AG09309 (cell line): ENCODE data around the gene BAG5.
"Not testable (repeated sequence)": the region's sequence is repeated elsewhere in the genome, so short reads cannot be mapped to it uniquely, and the experiment has no call there.

ENCODE experiments used
- DNase-seq: peaks from one replicate; pipeline ENCODE4 v3.0.0-alpha.2; 2010; ENCODE audit warnings: low read depth
- H3K4me3 ChIP-seq: 2 replicates; pipeline ENCODE4 v1.5.1; 2011; ENCODE audit warnings: mild to moderate bottlenecking, low read depth, low read length, moderate library complexity; ENCODE audit not compliant: control insufficient read depth
- TF ChIP-seq, protein P1 (sequence below): IDR thresholded peaks from 2 replicates; pipeline ENCODE4 v1.5.1; 2011; ENCODE audit warnings: mild to moderate bottlenecking, low read depth, low read length, inconsistent platforms; ENCODE audit not compliant: insufficient read depth, control insufficient read depth; ENCODE audit errors: missing control alignments

BAG5 gene

DNA sequence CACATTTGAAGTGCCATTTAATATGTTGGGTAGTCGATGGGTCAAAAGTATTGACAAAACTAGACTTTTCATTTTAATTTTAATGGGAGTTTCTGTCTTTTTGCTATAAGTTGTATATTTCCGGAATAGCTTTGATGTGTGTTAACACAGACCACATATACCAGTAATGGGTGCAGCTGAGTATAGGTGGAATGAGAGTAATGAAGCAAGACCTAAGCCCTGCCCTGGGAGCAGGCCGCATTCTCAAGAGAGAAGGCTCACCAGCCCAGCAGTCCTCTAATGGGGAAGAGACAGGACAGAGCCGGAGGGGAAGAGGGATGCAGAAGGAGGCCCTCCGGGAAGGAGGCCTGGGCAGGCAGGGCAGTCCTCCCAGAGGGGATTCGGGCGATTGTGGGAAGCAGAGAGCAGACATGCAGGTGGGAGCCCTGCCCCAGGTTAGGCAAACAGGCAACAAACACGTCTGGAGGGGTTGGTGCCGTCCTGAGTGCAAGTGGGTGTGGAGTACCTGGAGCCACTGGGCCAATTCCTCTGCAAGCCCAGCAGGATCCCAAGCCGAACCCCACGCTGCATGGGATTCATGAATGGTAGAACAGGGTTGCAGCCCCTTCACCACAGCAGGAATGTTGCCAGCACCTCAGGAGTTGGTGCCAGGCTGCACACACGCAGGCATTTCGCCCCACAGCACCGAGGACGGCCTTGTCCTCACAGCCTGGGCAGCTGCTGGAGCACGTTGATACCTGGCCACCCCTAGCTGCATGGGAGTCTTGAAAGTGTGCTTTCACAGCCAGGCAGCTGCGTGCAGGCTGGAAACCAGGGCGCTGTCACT lies 47.6 kb downstream of the BAG5 start:
- no peak for DNase-seq
- no peak overlapping the region for H3K4me3 ChIP-seq
- TF ChIP-seq, protein P1, sequence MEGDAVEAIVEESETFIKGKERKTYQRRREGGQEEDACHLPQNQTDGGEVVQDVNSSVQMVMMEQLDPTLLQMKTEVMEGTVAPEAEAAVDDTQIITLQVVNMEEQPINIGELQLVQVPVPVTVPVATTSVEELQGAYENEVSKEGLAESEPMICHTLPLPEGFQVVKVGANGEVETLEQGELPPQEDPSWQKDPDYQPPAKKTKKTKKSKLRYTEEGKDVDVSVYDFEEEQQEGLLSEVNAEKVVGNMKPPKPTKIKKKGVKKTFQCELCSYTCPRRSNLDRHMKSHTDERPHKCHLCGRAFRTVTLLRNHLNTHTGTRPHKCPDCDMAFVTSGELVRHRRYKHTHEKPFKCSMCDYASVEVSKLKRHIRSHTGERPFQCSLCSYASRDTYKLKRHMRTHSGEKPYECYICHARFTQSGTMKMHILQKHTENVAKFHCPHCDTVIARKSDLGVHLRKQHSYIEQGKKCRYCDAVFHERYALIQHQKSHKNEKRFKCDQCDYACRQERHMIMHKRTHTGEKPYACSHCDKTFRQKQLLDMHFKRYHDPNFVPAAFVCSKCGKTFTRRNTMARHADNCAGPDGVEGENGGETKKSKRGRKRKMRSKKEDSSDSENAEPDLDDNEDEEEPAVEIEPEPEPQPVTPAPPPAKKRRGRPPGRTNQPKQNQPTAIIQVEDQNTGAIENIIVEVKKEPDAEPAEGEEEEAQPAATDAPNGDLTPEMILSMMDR = no peak

DNA sequence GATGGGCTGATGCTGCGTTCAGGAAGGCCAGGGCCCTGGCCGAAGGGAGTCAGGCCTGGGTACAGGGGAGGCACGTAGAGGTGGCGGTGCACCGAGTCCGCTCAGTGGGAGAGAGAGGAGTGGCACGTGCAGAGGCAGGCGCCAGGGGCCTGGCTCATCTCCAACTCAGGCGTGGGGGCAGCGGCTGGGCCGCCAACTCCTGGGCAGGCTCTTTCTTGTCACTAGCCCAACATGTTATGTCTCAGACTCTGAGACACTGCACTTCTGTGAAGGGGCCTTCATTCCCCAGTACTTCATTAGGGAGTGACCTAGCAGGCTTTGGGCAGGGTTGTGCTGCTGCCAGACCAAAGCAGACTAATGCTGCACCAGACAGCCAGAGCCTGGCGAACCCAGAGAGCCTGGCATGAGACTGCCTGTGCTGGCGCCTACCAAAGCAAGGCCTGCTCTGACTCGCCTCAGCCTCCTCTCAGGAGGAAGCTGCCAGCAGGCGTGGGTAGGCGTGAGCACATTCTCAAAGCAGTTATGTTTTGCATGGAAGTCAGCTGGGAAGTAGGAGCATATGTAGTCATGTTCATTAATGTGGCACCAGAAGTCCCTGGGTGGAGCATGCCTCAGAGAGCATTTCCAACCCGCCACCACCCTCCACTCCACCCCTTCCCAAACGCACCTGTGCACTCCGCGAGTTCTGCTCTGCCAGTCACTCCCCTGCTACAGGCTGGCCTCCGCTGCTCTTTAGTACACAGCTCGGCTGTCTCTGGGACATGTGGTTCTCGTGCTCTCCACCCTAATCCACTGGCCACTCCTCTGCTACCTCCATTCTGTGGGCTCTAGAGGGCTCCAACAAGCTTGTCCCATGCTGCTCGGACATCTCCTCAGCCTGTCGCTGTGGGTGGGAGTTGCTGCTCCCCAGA lies 49.5 kb downstream of the BAG5 start:
- peak; percentile 60 for DNase-seq
- H3K4me3 ChIP-seq = no peak overlapping the region
- TF ChIP-seq, protein P1 = no peak

DNA sequence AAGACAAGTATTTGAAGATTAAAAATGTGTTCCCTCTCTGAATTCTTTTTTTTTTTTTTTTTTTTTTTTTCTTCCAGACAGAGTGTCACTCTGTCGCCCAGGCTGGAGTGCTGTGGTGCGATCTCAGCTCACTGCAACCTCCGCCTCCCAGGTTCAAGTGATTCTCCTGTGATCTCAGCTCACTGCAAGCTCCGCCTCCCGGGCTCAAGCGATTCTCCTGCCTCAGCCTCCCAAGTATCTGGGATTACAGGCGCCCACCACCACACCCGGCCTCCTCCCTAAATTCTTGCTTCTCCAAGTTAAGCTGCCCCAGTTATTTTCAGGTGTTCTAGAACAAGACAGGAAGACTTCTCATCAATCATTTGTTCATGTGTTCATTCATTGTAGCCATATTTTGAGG lies 50.3 kb downstream of the BAG5 start:
- DNase-seq, H3K4me3 ChIP-seq: not testable (repeated sequence)

DNA sequence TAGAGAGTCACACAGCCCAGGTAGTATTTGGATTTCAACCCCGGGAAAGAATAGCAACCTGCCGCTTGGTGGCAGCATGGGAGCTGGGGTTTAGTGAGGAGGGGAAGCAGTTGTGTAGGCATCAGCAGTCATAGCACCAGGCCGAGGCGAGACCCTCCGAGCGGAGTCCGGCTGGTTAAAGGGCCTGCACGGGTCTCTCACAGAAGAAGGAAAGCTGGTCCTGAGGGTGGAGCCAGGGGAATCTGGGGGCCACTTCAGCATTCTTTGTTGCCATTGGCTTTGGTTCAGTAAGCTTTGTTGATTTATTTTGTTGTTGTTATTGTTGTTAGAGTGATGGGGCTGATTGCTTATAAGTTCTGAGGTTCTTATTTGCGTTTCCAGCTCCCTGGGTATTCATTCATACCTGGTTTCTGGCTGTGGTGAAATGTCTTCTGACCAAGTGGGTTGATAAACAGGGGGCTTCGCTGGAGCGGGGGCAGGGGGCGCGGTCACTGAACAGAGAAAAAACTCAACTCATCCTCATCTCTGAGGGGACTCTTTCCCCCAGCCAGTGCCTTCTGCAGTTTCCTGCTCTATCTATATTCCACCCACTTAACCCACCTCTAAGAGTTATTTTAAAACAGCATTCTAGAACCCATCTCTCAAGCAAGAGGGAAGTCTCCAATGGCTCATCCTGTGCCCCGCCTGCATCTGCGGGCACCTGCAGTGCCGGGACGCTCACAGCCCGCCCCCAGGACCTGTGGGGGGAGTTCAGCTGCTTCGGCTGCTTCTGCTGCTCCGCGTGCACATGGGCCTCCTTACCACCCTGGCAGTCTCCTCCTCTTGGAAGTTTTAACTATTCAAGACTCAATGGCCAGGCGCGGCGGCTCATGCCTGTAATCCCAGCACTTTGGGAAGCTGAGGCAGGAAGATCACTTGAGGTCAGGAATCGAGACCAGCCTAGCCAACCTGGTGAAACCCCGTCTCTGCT lies 51.4 kb downstream of the BAG5 start:
- DNase-seq = no peak
- TF ChIP-seq, protein P1 = no peak
- no peak overlapping the region for H3K4me3 ChIP-seq

DNA sequence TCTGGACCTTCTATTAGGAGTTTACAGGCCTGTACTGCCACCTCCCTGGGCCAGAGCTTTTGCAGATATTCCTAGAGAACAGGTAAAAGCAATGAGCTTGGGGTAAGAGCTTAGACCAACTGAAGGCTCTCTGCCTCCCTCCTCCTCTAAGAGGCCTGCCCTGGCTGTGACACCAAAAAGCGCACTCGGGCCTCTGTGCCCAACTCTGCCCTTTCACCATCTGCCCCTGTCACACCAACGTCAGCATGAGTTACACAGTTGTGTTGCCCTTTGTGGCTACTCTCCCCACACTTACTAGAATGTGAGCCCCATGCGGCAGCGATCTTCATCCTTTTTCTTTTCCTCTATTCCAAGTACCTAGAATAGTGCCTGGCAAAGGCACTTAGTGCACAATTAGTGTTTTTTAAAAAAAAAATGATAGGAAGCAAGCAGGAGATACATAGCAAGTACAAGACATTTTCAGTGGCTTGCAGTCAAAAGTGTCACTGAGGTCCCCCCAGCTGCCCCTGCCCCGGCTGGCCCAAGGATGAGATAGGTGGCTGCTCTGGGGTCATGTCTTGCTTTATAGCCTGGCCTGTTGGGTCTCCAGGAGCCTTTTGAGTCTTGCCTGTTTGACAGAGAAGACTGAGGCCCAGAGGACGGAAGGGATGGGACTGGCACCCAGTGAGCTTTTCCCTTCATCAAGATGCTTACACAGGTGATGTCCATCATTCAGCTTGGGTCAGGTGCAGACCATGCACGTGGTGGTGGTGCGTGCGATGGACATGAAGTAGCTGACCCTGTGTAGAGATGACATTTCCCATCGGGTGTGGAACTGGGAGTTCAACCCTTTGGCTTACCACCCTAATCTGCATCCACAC lies 52.4 kb downstream of the BAG5 start:
- DNase-seq = no peak
- TF ChIP-seq, protein P1 = no peak
- H3K4me3 ChIP-seq = no peak overlapping the region

DNA sequence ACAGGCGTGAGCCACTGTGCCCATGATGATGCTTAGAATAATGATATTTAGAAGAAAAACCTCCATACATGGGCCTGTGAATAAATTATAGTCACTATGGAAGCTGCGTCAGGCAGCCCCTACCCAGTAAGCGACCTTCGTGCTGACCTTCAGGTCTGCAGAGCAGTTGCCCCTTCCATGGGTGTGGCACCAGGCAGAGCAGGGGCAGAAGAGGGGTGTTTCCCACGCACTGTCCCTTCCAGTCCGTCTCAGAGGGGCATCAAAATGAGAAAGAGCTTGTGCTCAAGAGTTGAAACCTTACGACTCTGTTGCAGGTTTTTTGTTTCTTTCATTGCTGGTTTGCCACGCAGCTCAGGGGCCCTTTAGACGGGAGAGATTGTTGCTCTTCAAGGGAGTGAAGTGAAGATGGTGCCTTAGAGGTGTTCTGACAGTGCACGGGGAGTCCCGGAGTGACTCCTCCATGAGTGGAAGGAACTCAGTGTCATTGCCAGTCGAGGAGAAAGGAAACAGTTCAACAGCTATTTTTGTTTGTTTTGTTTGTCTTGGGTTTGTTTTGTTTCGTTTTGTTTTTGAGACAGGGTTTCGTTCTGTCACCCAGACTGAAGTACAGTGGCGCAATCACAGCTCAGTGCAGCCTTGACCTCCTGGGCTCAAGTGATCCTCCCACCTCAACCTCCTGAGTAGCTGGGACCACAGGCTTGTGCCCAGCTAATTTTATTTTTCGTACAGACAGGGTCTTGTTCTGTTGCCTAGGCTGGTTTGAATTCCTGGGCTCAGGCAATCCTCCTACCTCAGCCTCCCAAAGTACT lies 53.7 kb downstream of the BAG5 start:
- TF ChIP-seq, protein P1 = no peak

More for the DNA sequence above, 53.7 kb downstream of the BAG5 start:
- H3K4me3 ChIP-seq = no peak overlapping the region
- DNase-seq = no peak
